ENCODE results near the gene MRPL43.
"Not testable (repeated sequence)": the region's sequence is repeated elsewhere in the genome, so short reads cannot be mapped to it uniquely, and the experiment has no call there.

Gene MRPL43

DNA sequence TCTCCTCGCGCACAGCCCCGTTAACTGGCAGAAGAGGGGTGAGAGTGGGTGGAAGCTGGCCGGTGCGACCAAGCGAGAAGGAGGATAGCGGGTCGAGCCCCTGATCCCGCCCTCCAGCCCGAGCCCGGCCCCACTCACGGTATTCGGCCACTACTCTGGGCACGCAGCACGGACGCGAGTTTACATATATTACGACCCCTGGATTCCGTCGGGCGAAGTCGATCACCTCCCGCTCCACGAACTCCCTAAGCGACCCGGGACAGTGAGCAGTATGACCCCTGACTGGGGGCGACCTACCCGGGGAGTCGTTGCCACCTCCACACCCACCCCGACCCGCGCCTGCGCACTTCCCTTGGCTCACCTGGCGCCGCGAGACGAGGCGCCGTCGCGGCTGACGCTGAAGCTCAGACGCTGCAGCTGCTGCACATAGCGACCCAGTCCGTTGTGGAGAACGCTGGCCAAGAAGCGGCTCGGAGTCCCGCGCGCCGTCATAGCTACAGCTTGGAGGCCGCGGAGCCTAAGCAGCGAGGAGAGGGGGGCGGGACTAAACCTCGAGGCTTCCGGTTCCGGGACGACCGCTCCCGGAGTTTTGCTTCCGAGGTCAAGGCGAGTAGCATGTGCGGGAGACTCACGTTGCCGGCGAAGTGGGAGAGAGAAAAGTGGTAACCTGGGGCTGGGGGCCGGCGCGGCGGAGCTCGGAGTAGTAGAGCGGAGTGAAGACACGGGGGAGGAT, at the start of gene MRPL43, which contains the start of gene TWNK:
Gene MRPL43 (minus strand): TSS at position 546 of the 733 bp plus-strand sequence. CDS start 54 bp downstream, at position 492.
Gene TWNK (plus strand): TSS at position 592 of the 733 bp plus-strand sequence. CDS start 668 bp downstream, outside the sequence.
- peak; percentile 84 to 85 for DNase-seq

- DNase-seq: no peak
These were observed 49.4 kb upstream of the MRPL43 start for GRCh38 chr10:101036726-101037125.

GRCh38 chr10:101035916-101036702, 48.8 kb upstream of the MRPL43 start:
- no peak for DNase-seq

GRCh38 chr10:101035314-101035713, 48.0 kb upstream of the MRPL43 start:
- DNase-seq: no peak

DNA sequence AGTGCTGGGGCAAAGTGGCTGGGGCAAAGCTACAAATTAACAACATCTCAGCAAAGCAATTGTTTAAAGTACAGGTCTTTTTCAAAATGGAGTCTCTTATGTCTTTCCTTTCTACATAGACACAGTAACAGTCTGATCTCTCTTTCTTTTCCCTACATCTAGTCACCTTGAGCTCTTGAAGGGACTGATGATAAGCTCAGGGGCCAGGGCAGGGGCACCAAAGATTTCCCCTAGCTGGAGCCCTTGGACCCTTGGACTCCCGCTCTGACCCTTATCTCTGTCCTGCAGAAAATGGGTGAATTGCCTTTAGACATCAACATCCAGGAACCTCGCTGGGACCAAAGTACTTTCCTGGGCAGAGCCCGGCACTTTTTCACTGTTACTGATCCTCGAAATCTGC, 47.1 kb upstream of the MRPL43 start:
- not testable (repeated sequence) for DNase-seq

GRCh38 chr10:101033276-101033675, 46.0 kb upstream of the MRPL43 start:
- no peak for DNase-seq

- DNase-seq: peak; percentile 64 to 67
These were observed 45.4 kb upstream of the MRPL43 start for GRCh38 chr10:101032637-101033224.

- DNase-seq: peak; percentile 74
These were observed 44.7 kb upstream of the MRPL43 start for GRCh38 chr10:101031796-101032636.

DNA sequence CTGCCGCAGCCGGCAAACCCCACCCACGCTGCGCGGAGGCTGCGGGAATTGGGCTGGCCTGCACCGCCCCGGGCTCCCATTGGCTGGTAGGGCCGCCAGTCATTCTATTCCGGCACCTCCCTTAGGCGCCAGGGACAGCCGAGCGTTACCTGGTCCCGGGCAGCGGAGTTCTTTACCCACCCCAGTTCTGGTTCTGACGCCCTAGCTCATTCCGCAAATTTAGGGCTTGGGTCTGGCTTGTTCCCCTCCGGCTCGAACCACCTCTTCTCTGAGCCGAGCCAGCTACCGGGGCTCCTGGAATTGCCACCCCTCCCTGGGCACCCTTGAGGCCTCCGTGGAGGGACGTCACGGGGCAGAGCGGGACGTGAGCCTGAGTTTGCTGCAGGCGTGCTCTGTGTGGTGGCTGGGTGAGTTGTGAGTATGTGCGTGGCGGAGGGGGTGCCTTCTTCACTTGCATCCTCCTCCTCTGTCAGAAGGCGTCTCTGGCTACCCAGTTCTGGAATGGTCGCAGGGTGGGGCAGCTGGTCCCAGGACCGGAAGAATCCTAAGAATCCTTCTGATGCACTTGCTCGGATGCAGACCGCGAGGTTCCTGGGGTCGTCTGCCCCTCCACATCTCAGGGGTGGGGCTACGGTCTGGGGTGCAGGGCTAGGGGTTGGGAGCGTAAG, 44.0 kb upstream of the MRPL43 start, which contains the start of the genes PDZD7 and SFXN3:
Gene PDZD7 (minus strand): TSS at position 2 of the 668 bp plus-strand sequence. CDS start 910 bp downstream, outside the sequence.
Gene SFXN3 (plus strand): TSS at position 107 of the 668 bp plus-strand sequence. CDS start 3,461 bp downstream, outside the sequence.
- peak; percentile 95 to 97 for DNase-seq

- no peak for DNase-seq
These were observed 43.3 kb upstream of the MRPL43 start for GRCh38 chr10:101030496-101031127.

- DNase-seq: no peak
These were observed 42.4 kb upstream of the MRPL43 start for GRCh38 chr10:101029520-101030295.

GRCh38 chr10:101028446-101029337, 41.4 kb upstream of the MRPL43 start:
- no peak for DNase-seq

GRCh38 chr10:101027106-101027720, 39.9 kb upstream of the MRPL43 start:
- DNase-seq: no peak

- DNase-seq: no peak
These were observed 35.8 kb upstream of the MRPL43 start for GRCh38 chr10:101022967-101023705.

DNA sequence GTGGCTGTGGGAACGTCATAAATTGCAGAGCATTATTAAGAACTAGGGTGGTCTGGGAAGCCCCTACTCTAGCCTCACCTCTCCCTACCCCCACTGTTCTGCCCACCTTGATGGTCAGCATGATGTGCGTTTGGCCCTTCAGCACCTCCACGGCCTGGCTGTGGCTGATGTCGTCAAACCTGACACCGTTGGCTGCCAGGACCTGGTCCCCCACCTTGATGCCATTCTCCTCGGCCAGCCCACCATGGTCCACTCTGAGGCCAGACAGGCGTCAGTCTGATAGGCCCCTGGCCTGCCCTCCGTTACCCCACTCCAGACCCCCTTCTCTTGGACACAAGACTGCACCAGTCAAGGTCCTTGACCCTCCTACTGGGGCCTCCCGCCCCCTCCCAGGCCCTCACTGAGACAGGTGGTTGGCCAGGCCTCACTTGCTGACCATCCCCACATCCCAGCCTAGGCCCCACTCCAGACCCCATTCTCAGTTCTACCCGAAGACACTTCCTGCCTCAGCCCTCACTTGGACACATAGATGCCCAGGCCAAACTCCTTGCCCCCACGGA, 34.5 kb upstream of the MRPL43 start:
- DNase-seq: no peak

- no peak for DNase-seq
These were observed 33.9 kb upstream of the MRPL43 start for GRCh38 chr10:101021239-101021638.

- no peak for DNase-seq
These were observed 33.3 kb upstream of the MRPL43 start for GRCh38 chr10:101020427-101021075.

All from activated CD4-positive, alpha-beta T cell treated with anti-CD3 and anti-CD28 coated beads for 4 hours (primary cell).